Lower lobe of right lung (tissue), 2 donors: Measurements from ENCODE around the gene QPCT. TPM values are rescaled to one million over a fixed set of nuclear protein-coding genes. Genes with fewer than 3 reads are reported as not detected.

Source experiments
- ATAC-seq, 2 donors: fragments of 200-7000 bp; cut with Tn5 transposase; one replicate each; pipeline ENCODE4 v1.9.1; 2020 to 2022; ENCODE audit warnings: mild to moderate bottlenecking in 2 of 2, moderate library complexity in 2 of 2
- DNase-seq: peaks from one replicate; pipeline ENCODE4 v3.0.0-alpha.2; 2020
- H3K27ac ChIP-seq: fragments of 200-600 bp; one replicate; pipeline ENCODE4 v1.8.0; 2022
- H3K27me3 ChIP-seq: fragments of 200-600 bp; one replicate; pipeline ENCODE4 v1.8.0; 2022; ENCODE audit warnings: low read depth
- H3K36me3 ChIP-seq: fragments of 200-600 bp; one replicate; pipeline ENCODE4 v1.8.0; 2022; ENCODE audit warnings: mild to moderate bottlenecking
- H3K4me1 ChIP-seq: fragments of 200-600 bp; one replicate; pipeline ENCODE4 v1.8.0; 2022
- H3K4me3 ChIP-seq: fragments of 200-600 bp; one replicate; pipeline ENCODE4 v1.8.0; 2022; ENCODE audit warnings: mild to moderate bottlenecking
- H3K9me3 ChIP-seq: fragments of 200-600 bp; one replicate; pipeline ENCODE4 v1.8.0; 2022
- CTCF ChIP-seq: fragments of 200-600 bp; IDR thresholded peaks from one replicate; pipeline ENCODE4 v1.8.0; 2022; ENCODE audit warnings: antibody characterized with exemption, mild to moderate bottlenecking
- intact Hi-C: fragments of 100-400 bp; cut with DNase I; formaldehyde crosslinking; loops from one replicate; pipeline ENCODE4 v1.11.0; 2022
- total RNA-seq: library from RNA; stranded (reverse); fragmentation: NEBNext Ultra II Directional; extraction: Animal tissue kit (Norgen Biotek cat#: 25700); gene quantifications from one replicate; pipeline ENCODE4 v1.2.1, GENCODE V29; 2021
- donor health status: DM: no; HTN: yes; CAD: no; lungs with severe emphysema.

Gene QPCT
- total RNA-seq, 1 donor from 2014 or later, result 8.6 TPM

- no peaks in the 10 kb centered on the region for H3K27me3 ChIP-seq
- no peaks in the 10 kb centered on the region for H3K36me3 ChIP-seq
- intact Hi-C loops, result no loop called here
- no peaks in the 10 kb centered on the region for H3K9me3 ChIP-seq
- DNase-seq (no peak), ATAC-seq (no peak)
- H3K4me3 ChIP-seq, result no peak overlapping the region
- no peak for TF ChIP-seq CTCF
- H3K27ac ChIP-seq, result no peak overlapping the region
- H3K4me1 ChIP-seq, result peaks cover 42% of the 10 kb centered on the region
Measured at GRCh38 chr2:37316181-37316580, 28.2 kb upstream of the QPCT start.

- no peaks in the 10 kb centered on the region for H3K27me3 ChIP-seq
- no peak for ATAC-seq
- no peaks in the 10 kb centered on the region for H3K9me3 ChIP-seq
- intact Hi-C loops, result no loop called here
- H3K4me3 ChIP-seq, result no peak overlapping the region
- no peak overlapping the region for H3K27ac ChIP-seq
- TF ChIP-seq CTCF, result no peak
- H3K36me3 ChIP-seq, result no peaks in the 10 kb centered on the region
- peaks cover 55% of the 10 kb centered on the region for H3K4me1 ChIP-seq
- DNase-seq, result no peak
Measured at GRCh38 chr2:37317746-37318145, 26.7 kb upstream of the QPCT start.

GRCh38 chr2:37318401-37318800, 26.0 kb upstream of the QPCT start:
- Histone ChIP-seq H3K4me3 (no peak overlapping the region), H3K4me1 (peaks cover 58% of the 10 kb centered on the region), H3K36me3 (no peaks in the 10 kb centered on the region), H3K27ac (no peak overlapping the region), H3K9me3 (no peaks in the 10 kb centered on the region), H3K27me3 (no peaks in the 10 kb centered on the region)
- DNase-seq, result no peak
- intact Hi-C loops, result no loop called here
- no peak for TF ChIP-seq CTCF
- peak; percentile 36 to 41 for ATAC-seq

- no peak overlapping the region for H3K27ac ChIP-seq
- H3K27me3 ChIP-seq, result no peaks in the 10 kb centered on the region
- no peaks in the 10 kb centered on the region for H3K36me3 ChIP-seq
- H3K4me1 ChIP-seq, result peaks cover 58% of the 10 kb centered on the region
- H3K9me3 ChIP-seq, result no peaks in the 10 kb centered on the region
- DNase-seq, result no peak
- no peak for ATAC-seq
- intact Hi-C loops, result no loop called here
- no peak overlapping the region for H3K4me3 ChIP-seq
- TF ChIP-seq CTCF, result no peak
Measured at GRCh38 chr2:37319754-37320609, 24.4 kb upstream of the QPCT start.

- DNase-seq (no peak), ATAC-seq (no peak)
- Histone ChIP-seq H3K36me3 (no peaks in the 10 kb centered on the region), H3K27me3 (no peaks in the 10 kb centered on the region), H3K4me3 (no peak overlapping the region), H3K27ac (no peak overlapping the region), H3K9me3 (no peaks in the 10 kb centered on the region), H3K4me1 (peaks cover 63% of the 10 kb centered on the region)
- intact Hi-C loops, result no loop called here
- TF ChIP-seq CTCF, result no peak
Measured at GRCh38 chr2:37321029-37321682, 23.3 kb upstream of the QPCT start.
